Metanephros (tissue), 1 donor: ENCODE results near the gene FAM9B. TPM values are rescaled to one million over a fixed set of nuclear protein-coding genes. Genes with fewer than 3 reads are reported as not detected.

Experiments
- total RNA-seq: library from RNA; depleted of rRNA; stranded (reverse); fragments of >200 nt; gene quantifications from one replicate; pipeline ENCODE4 v1.2.3, GENCODE V29; 2014

Gene FAM9B
- total RNA-seq, result 0.12 TPM

GRCh38 chrX:9033989-9034388 lies at the start of gene FAM9B:
FAM9B (minus strand) TSS chrX:9034127; CDS start chrX:9032986, 1,141 bp downstream.

Other genes with a start within 250 kb of the FAM9B start
- gene FAM9A, start 232.7 kb downstream of the FAM9B start, total RNA-seq, result not detected